Left kidney (tissue), 8 donors: Measurements from ENCODE around the gene C11orf98. TPM values are rescaled to one million over a fixed set of nuclear protein-coding genes. Genes with fewer than 3 reads are reported as not detected.
"Not testable (repeated sequence)": the region's sequence is repeated elsewhere in the genome, so short reads cannot be mapped to it uniquely, and the experiment has no call there.

Experiments used
- DNase-seq: peaks from one replicate; pipeline ENCODE4 v3.0.0-alpha.2; 2013
- long read RNA-seq, 8 donors: transcript quantifications; one replicate each; lab custom pipeline, GENCODE V29; 2026
- polyA plus RNA-seq: library from polyadenylated mRNA; unstranded; fragments of 120-200 nt; gene quantifications from one replicate; pipeline ENCODE4 v1.2.1, GENCODE V29; 2013; ENCODE audit not compliant: insufficient read length

Gene C11orf98
- polyA plus RNA-seq: 59.0 TPM
- long read RNA-seq, donor 1, transcript C11orf98-201 (4 exons, 654 nt): major isoform, 33 of 43 reads
- long read RNA-seq, donor 1, transcript C11orf98-203 (3 exons, 774 nt): minor isoform, 8 of 43 reads
- long read RNA-seq, donor 1, partial matches to known transcripts: 0 of 43 reads
- long read RNA-seq, donor 1, other reads (novel, unspliced or antisense): 0 of 43 reads
- long read RNA-seq, donor 2, transcript C11orf98-203 (3 exons, 774 nt): minor isoform, 8 of 37 reads
- long read RNA-seq, donor 2, transcript C11orf98-201 (4 exons, 654 nt): major isoform, 26 of 37 reads
- long read RNA-seq, donor 2, partial matches to known transcripts: 0 of 37 reads
- long read RNA-seq, donor 2, other reads (novel, unspliced or antisense): 0 of 37 reads
- long read RNA-seq, donor 3, transcript C11orf98-203 (3 exons, 774 nt): minor isoform, 9 of 35 reads
- long read RNA-seq, donor 3, transcript C11orf98-201 (4 exons, 654 nt): major isoform, 24 of 35 reads
- long read RNA-seq, donor 3, partial matches to known transcripts: 0 of 35 reads
- long read RNA-seq, donor 3, other reads (novel, unspliced or antisense): 0 of 35 reads
- long read RNA-seq, donor 4, transcript C11orf98-201 (4 exons, 654 nt): major isoform, 6 of 6 reads
- long read RNA-seq, donor 4, partial matches to known transcripts: 0 of 6 reads
- long read RNA-seq, donor 4, other reads (novel, unspliced or antisense): 0 of 6 reads
- long read RNA-seq, donor 5, transcript C11orf98-203 (3 exons, 774 nt): minor isoform, 10 of 80 reads
- long read RNA-seq, donor 5, transcript C11orf98-201 (4 exons, 654 nt): major isoform, 68 of 80 reads
- long read RNA-seq, donor 5, partial matches to known transcripts: 0 of 80 reads
- long read RNA-seq, donor 5, other reads (novel, unspliced or antisense): 0 of 80 reads
- long read RNA-seq, donor 6, transcript C11orf98-203 (3 exons, 774 nt): minor isoform, 6 of 53 reads
- long read RNA-seq, donor 6, transcript C11orf98-201 (4 exons, 654 nt): major isoform, 38 of 53 reads
- long read RNA-seq, donor 6, partial matches to known transcripts: 7 of 53 reads
- long read RNA-seq, donor 6, other reads (novel, unspliced or antisense): 0 of 53 reads
- long read RNA-seq, donor 7, transcript C11orf98-201 (4 exons, 654 nt): major isoform, 29 of 47 reads
- long read RNA-seq, donor 7, transcript C11orf98-203 (3 exons, 774 nt): minor isoform, 8 of 47 reads
- long read RNA-seq, donor 7, partial matches to known transcripts: 6 of 47 reads
- long read RNA-seq, donor 7, other reads (novel, unspliced or antisense): 0 of 47 reads
- long read RNA-seq, donor 8, transcript C11orf98-201 (4 exons, 654 nt): major isoform, 18 of 20 reads
- long read RNA-seq, donor 8, partial matches to known transcripts: 0 of 20 reads
- long read RNA-seq, donor 8, other reads (novel, unspliced or antisense): 0 of 20 reads

GRCh38 chr11:62665075-62665598 is at the start of gene C11orf98, which contains the start of gene CSKMT:
TSS of gene C11orf98 (minus strand) at chr11:62665210. CDS start at chr11:62665169, 41 bp downstream.
TSS of gene CSKMT (plus strand) at chr11:62665312. CDS start at chr11:62665880, 568 bp downstream.
- peak; percentile 94 for DNase-seq

GRCh38 chr11:62713343-62713742 is 48.3 kb upstream of the C11orf98 start:
- DNase-seq: no peak

GRCh38 chr11:62712861-62713260 is 47.9 kb upstream of the C11orf98 start:
- DNase-seq: no peak

- DNase-seq: no peak
Measured at GRCh38 chr11:62712276-62712812, 47.3 kb upstream of the C11orf98 start.

GRCh38 chr11:62710001-62710345 is 45.0 kb upstream of the C11orf98 start:
- DNase-seq: no peak

GRCh38 chr11:62709247-62710000 is 44.4 kb upstream of the C11orf98 start:
- DNase-seq: peak; percentile 99

- DNase-seq: no peak
Measured at GRCh38 chr11:62708793-62709192, 43.8 kb upstream of the C11orf98 start.

- DNase-seq: no peak
Measured at GRCh38 chr11:62708392-62708791, 43.4 kb upstream of the C11orf98 start.

- DNase-seq: peak; percentile 88
Measured at GRCh38 chr11:62707277-62707861, 42.4 kb upstream of the C11orf98 start, which contains the start of the genes BSCL2 and GNG3. TSS of gene BSCL2 (minus strand) at chr11:62707424. CDS start at chr11:62707195, 229 bp downstream. TSS of gene GNG3 (plus strand) at chr11:62707676. CDS start at chr11:62708296, 620 bp downstream.

GRCh38 chr11:62706850-62707247 is 41.8 kb upstream of the C11orf98 start:
- no peak for DNase-seq

- peak; percentile 91 for DNase-seq
Measured at GRCh38 chr11:62705880-62706849, 41.2 kb upstream of the C11orf98 start.

- no peak for DNase-seq
Measured at GRCh38 chr11:62705413-62705812, 40.4 kb upstream of the C11orf98 start.

GRCh38 chr11:62703921-62704320 is 38.9 kb upstream of the C11orf98 start:
- not testable (repeated sequence) for DNase-seq

GRCh38 chr11:62702246-62702645 is 37.2 kb upstream of the C11orf98 start:
- no peak for DNase-seq

GRCh38 chr11:62694455-62695167 is 29.6 kb upstream of the C11orf98 start:
- DNase-seq: no peak

GRCh38 chr11:62693624-62694023 is 28.6 kb upstream of the C11orf98 start:
- DNase-seq: not testable (repeated sequence)

- no peak for DNase-seq
Measured at GRCh38 chr11:62689421-62690183, 24.6 kb upstream of the C11orf98 start, which contains the start of gene LRRN4CL. TSS of gene LRRN4CL (minus strand) at chr11:62689530. CDS start at chr11:62688508, 1,022 bp downstream.
